GM18909 (cell line): Measurements from ENCODE around the gene CDH5.

Source experiments
- ATAC-seq: cut with Tn5 transposase; IDR thresholded peaks from one replicate; pipeline ENCODE4 v1.9.1; 2021; ENCODE audit warnings: mild to moderate bottlenecking; ENCODE audit not compliant: unreplicated experiment, poor library complexity

Gene CDH5

GRCh38 chr16:66372078-66372897 lies 5.8 kb downstream of the CDH5 start:
- ATAC-seq: no peak

DNA sequence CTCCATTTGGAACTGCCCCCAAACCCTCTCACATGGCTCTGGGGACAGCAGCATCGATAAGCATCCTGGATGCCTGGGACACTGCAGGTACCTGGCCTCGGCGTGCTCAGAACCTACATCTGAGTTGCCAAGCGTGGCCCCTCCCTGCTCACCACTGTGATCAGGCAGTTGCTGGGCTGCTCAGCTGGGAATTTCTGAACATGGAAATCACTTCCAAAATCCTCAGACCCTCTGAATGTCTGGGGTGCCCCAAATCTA lies 6.3 kb downstream of the CDH5 start:
- no peak for ATAC-seq

GRCh38 chr16:66373667-66374066 lies 7.2 kb downstream of the CDH5 start:
- no peak for ATAC-seq

DNA sequence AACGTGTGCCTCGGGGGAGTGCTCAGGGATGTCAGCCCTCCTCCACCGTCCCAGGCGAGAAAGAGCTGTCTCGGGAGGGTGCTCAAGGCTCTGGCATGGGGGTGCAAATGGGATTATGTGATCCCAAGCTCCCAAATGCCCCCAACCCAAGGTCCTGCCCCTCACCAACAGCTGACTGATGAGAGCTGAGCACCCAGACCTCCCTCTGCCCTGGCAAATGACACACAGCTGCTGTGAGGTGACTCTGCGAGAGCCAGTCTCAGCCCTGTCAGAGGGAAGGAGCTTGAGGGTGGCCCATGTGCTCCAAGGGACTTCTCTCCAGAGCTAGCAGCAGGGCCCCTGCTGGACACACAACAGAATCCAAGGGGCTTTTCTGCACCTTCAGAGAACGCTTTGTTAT lies 7.7 kb downstream of the CDH5 start:
- no peak for ATAC-seq

DNA sequence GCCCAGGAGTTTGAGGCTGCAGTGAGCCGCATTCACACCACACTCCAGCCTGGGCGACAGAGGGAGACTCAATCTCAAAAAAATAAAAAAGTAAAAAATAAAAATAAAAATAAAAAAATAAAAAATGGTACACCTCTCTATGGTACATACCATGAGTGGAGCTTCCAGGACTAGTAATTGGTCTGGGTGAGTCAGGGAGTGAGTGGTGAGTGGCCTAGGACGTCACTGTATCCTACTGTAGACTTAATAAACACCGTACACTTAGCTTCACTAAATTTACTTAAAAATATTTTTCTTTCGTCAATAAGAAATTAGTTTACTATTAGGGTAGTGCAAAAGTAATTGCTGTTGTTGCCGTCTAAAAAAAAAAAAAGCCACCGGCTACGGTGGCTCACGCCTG lies 9.0 kb downstream of the CDH5 start:
- ATAC-seq: no peak

- ATAC-seq: no peak
Observed at GRCh38 chr16:66376114-66376513, 9.6 kb downstream of the CDH5 start.

DNA sequence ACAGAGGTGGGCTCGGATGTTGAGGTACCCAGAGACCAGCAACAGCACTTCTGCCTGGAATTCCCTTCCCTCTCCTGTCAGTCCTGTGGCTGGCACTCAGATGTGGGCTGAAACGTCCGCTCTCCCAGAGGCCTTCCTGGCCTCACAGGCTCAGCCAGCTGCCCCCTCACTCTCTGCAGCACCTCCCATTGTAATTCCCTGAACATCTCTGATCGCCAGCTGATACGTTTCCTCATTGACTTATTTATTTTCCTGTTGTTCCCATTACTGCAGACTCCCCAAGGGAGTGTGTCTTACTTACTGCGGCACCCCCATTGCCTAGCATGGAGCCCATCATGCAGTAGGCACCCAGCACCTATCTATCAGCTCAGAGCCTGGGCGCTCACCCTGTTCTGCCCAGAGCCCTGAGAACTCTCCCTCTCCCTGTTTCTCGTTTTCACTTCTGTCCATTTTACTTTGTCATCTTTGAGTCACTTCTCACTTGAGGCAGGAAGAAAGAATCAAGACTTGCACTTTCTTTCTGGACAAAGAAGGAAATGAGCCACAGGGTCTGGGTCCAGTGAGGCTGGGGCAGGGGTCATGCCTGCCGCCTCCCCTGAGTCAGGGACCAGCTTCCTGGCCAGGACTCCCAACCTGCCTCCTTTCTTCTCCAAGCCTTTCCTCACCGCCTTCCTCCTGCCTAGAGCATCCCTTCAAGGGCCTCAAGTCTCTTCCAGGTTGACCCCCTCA lies 10.2 kb downstream of the CDH5 start:
- ATAC-seq: no peak

- ATAC-seq: no peak
Observed at GRCh38 chr16:66377324-66377723, 10.8 kb downstream of the CDH5 start.

DNA sequence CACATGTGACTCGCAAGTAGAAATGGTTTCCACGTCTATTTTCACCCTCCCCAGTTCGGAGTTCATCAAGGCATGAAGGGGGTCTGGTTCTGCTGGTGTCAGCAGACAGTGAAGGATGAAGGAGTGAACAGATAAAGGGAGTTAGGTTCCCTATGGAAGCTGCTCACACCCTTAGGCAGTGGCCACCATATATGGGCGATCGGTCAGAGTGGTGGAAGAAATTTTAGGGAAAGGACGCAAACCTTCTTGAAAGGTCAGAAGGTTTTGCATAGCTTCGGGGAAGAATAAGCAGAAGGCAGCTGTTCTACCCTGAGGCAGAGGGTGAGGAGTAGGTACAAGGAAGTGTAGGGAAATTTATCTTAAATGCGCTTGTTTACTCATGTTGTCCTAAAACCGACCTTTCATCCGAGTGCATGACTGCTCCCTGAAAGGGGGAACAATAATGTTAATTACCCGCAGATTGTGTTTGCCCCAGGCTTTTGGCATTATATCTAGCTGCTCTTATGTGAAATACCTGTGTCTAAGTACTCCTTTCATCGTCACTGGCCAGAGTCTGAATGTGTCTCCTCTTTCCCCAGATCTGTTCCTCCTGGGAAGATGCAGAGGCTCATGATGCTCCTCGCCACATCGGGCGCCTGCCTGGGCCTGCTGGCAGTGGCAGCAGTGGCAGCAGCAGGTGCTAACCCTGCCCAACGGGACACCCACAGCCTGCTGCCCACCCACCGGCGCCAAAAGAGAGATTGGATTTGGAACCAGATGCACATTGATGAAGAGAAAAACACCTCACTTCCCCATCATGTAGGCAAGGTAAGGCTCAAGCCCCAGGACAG lies 12.5 kb downstream of the CDH5 start:
- ATAC-seq: no peak

GRCh38 chr16:66379571-66379941 lies 13.1 kb downstream of the CDH5 start:
- no peak for ATAC-seq

- ATAC-seq: no peak
Observed at GRCh38 chr16:66380421-66380820, 13.9 kb downstream of the CDH5 start.

- ATAC-seq: no peak
Observed at GRCh38 chr16:66381585-66382170, 15.2 kb downstream of the CDH5 start.

DNA sequence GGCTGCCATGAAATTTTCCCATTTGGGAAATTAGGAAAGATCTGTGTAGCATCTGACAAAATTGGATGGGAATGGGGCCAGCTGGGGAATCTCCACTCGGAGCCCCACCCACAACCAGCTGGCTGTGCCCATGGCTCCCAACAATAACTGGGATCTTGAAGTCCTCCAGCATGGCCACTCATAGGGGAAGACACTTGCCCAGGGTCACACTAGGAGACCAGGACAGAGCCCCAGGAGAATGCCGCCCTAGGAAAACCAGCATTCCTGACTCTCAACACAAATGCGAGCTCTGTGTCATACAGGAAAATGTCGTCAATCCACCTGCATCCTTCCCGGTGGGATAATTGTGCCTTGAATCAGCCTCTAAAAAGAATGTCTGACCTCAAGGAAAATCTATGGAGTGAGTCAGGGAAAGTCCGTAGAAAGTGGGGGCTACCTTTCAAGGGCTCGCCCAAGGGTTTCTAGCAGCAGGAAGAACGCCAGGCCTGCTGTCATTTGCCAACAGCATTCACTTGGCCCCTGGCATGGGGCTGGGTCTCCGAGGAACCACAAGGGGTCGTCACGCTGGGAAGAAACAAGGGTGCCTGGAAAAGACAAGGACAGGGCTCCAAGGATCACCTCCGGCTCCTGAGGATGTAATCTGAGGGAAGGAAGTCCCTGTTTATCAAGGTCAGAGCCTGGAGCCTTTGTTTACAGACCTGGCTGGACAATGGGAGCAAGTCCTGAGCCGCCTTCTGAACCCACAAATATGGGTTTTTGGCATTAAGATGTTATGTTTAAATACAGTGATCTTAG lies 15.9 kb downstream of the CDH5 start:
- ATAC-seq: no peak

- no peak for ATAC-seq
Observed at GRCh38 chr16:66382966-66383299, 16.4 kb downstream of the CDH5 start.

GRCh38 chr16:66383551-66383950 lies 17.1 kb downstream of the CDH5 start:
- ATAC-seq: no peak

GRCh38 chr16:66385415-66385814 lies 18.9 kb downstream of the CDH5 start:
- ATAC-seq: no peak

- no peak for ATAC-seq
Observed at GRCh38 chr16:66386629-66387622, 20.4 kb downstream of the CDH5 start.

DNA sequence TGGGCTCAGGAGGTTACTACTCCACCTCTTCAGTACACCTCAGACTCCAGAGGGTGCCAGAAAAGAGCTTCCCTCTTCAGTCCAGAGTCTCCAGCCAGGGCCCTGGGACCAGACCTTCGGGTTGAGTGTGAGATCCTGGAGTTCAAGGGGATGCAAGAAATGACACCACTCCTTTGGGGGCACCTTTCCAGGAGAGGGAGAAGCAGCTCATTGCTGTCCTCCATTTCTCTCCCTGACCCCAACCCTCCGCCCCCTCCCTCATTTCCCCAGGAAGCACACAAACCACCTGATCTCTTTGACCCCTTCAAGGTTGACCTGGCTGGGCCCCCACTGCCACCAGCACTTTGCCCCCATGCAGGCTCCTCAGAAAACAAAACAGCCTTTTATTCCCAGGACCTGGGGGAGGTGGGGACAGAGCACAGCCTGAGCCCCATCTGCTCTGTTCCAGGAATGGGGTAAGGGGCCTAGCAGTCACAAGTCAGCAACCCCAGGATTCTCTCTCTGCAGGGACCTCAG lies 21.4 kb downstream of the CDH5 start:
- ATAC-seq: no peak
